ENCODE measurements around the gene AMTN. TPM values are rescaled to one million over a fixed set of nuclear protein-coding genes. Genes with fewer than 3 reads are reported as not detected.
"Not testable (repeated sequence)": the region's sequence is repeated elsewhere in the genome, so short reads cannot be mapped to it uniquely, and the experiment has no call there.

Gene AMTN
- polyA plus RNA-seq, 1 of the 3 experiments (the other 2 are of a cell fraction), result not detected

DNA sequence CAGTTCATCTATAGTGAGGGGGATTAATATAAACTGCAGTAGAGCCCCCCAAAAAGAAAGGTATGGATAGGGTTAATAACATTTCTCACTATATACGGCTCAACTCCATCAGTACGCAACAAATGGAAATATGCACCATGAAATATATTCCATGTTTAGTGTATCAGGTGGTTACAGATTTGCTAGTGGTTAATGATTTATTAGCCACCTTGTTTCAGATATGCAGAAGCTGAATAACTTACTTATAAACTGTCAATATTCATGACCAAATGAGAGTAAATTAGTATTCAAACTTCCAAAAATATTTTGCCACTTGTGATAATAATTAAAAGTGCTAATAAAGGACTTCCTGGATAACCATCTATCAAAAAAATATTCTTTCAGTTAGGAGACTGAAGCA, 14.8 kb downstream of the AMTN start (continued):
- TF ChIP-seq, protein P1, sequence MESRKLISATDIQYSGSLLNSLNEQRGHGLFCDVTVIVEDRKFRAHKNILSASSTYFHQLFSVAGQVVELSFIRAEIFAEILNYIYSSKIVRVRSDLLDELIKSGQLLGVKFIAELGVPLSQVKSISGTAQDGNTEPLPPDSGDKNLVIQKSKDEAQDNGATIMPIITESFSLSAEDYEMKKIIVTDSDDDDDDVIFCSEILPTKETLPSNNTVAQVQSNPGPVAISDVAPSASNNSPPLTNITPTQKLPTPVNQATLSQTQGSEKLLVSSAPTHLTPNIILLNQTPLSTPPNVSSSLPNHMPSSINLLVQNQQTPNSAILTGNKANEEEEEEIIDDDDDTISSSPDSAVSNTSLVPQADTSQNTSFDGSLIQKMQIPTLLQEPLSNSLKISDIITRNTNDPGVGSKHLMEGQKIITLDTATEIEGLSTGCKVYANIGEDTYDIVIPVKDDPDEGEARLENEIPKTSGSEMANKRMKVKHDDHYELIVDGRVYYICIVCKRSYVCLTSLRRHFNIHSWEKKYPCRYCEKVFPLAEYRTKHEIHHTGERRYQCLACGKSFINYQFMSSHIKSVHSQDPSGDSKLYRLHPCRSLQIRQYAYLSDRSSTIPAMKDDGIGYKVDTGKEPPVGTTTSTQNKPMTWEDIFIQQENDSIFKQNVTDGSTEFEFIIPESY (IDR thresholded peaks at IDR 0.05; ENCODE audit: borderline replicate concordance, low read depth), result no peak

DNA sequence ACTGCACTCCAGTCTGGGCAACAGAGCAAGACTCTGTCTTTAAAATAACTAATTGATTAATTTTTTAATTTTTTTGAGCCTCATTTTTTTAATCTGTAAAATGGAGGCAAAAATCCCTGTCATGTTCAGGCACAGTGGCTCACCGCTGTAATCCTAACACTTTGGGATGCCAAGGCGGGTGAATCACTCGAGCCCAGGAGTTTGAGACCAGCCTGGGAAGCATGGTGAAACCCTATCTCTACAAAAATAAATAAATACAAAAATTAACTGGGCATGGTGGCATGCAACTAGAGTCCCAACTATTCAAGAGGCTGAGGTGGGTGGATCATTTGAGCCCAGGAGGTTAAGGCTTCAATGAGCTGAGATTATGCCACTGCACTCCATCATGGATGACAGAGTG, 15.4 kb downstream of the AMTN start:
- CTCF ChIA-PET, result no interaction called here
- POLR2A ChIA-PET, result no interaction called here
- WGBS (ENCODE audit: low lambda C conversion rate), result 18% methylated on average over 3 of the region's 3 CpGs
- Histone ChIP-seq H3K36me3 (replicated peaks in 1 of 2; ENCODE audit: control insufficient read depth in 1 of 2, insufficient read depth in 2 of 2, low read length in 1 of 2) (no peaks in the 10 kb centered on the region), H3K27me3 (ENCODE audit: insufficient read depth) (no peaks in the 10 kb centered on the region; the same call in 1 of the 2 replicates), H3K4me2 (no peak overlapping the region), H2AFZ (ENCODE audit: low read depth) (no peak overlapping the region), H3K4me1 (ENCODE audit: control insufficient read depth in 1 of 2, insufficient read depth in 2 of 2, low read depth in 1 of 2, low read length in 1 of 2) (no peaks in the 10 kb centered on the region), H4K20me1 (ENCODE audit: insufficient read depth) (no peaks in the 10 kb centered on the region), H3K27ac (ENCODE audit: low read depth in 2 of 2, low read length in 1 of 2) (no peak overlapping the region), H3K4me3 (ENCODE audit: low read depth in 2 of 2, low read length in 1 of 2) (no peak overlapping the region), H3K79me2 (ENCODE audit: insufficient read depth) (no peaks in the 10 kb centered on the region), H3K9me3 (no peaks in the 10 kb centered on the region), H3K9me2 (no peaks in the 10 kb centered on the region), H3K9ac (no peak overlapping the region), H3F3A (replicated peaks; ENCODE audit: insufficient read depth) (no peaks in the 10 kb centered on the region)
- TF ChIP-seq, protein P2, sequence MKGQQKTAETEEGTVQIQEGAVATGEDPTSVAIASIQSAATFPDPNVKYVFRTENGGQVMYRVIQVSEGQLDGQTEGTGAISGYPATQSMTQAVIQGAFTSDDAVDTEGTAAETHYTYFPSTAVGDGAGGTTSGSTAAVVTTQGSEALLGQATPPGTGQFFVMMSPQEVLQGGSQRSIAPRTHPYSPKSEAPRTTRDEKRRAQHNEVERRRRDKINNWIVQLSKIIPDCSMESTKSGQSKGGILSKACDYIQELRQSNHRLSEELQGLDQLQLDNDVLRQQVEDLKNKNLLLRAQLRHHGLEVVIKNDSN (IDR thresholded peaks at IDR 0.05; ENCODE audit: borderline replicate concordance, low read depth), result no peak
- TF ChIP-seq, protein P3, sequence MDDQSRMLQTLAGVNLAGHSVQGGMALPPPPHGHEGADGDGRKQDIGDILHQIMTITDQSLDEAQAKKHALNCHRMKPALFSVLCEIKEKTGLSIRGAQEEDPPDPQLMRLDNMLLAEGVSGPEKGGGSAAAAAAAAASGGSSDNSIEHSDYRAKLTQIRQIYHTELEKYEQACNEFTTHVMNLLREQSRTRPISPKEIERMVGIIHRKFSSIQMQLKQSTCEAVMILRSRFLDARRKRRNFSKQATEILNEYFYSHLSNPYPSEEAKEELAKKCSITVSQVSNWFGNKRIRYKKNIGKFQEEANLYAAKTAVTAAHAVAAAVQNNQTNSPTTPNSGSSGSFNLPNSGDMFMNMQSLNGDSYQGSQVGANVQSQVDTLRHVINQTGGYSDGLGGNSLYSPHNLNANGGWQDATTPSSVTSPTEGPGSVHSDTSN (IDR thresholded peaks at IDR 0.05), result no peak
- TF ChIP-seq, protein P1 (IDR thresholded peaks at IDR 0.05; ENCODE audit: borderline replicate concordance, low read depth), result no peak
- no peak for TF ChIP-seq TCF12 (IDR thresholded peaks at IDR 0.05)
- no peak for TF ChIP-seq ELF1 (IDR thresholded peaks at IDR 0.05)
- no peak for TF ChIP-seq FOXM1 (IDR thresholded peaks at IDR 0.05; ENCODE audit: low read depth)
- TF ChIP-seq EP300 (IDR thresholded peaks at IDR 0.05; ENCODE audit: borderline replicate concordance in 1 of 2, low read depth in 1 of 2, low read length in 1 of 2), result no peak
- TF ChIP-seq EZH2phosphoT487 (IDR thresholded peaks at IDR 0.05; ENCODE audit: borderline replicate concordance, low read depth), result no peak
- TF ChIP-seq FOXJ3 (CRISPR knock-in tag; IDR thresholded peaks at IDR 0.05), result no peak
- no peak for DNase-seq

DNA sequence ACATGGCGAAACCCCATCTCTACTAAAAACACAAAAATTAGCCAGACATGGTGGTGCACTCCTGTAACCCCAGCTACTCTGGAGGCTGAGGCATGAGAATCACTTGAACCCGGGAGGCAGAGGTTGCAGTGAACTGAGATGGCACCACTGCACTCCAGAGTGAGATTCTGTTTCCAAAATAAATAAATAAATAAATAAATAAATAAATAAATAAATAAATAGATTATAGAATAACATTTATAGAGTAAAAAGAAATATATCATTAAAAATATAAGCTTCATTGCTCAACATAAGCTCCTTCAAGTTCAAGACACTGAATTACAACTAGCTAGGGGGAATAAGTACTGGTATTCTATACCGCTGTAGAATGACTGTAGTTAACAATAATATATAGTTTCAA, 16.5 kb downstream of the AMTN start:
- H3F3A ChIP-seq (replicated peaks; ENCODE audit: insufficient read depth); H3K27ac ChIP-seq (ENCODE audit: low read depth in 2 of 2, low read length in 1 of 2); H3K27me3 ChIP-seq (ENCODE audit: insufficient read depth); H4K20me1 ChIP-seq (ENCODE audit: insufficient read depth); H3K36me3 ChIP-seq (replicated peaks in 1 of 2; ENCODE audit: control insufficient read depth in 1 of 2, insufficient read depth in 2 of 2, low read length in 1 of 2); H3K79me2 ChIP-seq (ENCODE audit: insufficient read depth); POLR2A ChIA-PET; DNase-seq; H3K4me3 ChIP-seq (ENCODE audit: low read depth in 2 of 2, low read length in 1 of 2); H3K9me3 ChIP-seq; H2AFZ ChIP-seq (ENCODE audit: low read depth); H3K9ac ChIP-seq; H3K9me2 ChIP-seq; H3K4me1 ChIP-seq (ENCODE audit: control insufficient read depth in 1 of 2, insufficient read depth in 2 of 2, low read depth in 1 of 2, low read length in 1 of 2); H3K4me2 ChIP-seq: not testable (repeated sequence)
- CTCF ChIA-PET, result interaction anchor here (0.8 kb wide), 1 partner anchor 24 kb away, joined by 3 read pairs; no protein-coding TSS in a partner anchor
- WGBS (ENCODE audit: low lambda C conversion rate), result 34% methylated on average over 3 of the region's 3 CpGs
